Peyer's patch (tissue), 4 donors: ENCODE data around the gene CDC27. TPM values are rescaled to one million over a fixed set of nuclear protein-coding genes. Genes with fewer than 3 reads are reported as not detected.
"Not testable (repeated sequence)": the region's sequence is repeated elsewhere in the genome, so short reads cannot be mapped to it uniquely, and the experiment has no call there.

Experiments
- DNase-seq, 3 donors: peaks; one replicate each; pipeline ENCODE4 v3.0.0-alpha.2; 2017 to 2019
- H3K27ac ChIP-seq, 4 donors: fragments of 200-600 bp; sonication (generic); one replicate each; pipeline ENCODE4 v1.5.1; 2016 to 2019
- H3K27me3 ChIP-seq, 2 donors: fragments of 200-600 bp; sonication (generic); one replicate each; pipeline ENCODE4 v1.5.1; 2019
- H3K36me3 ChIP-seq, 3 donors: fragments of 200-600 bp; sonication (generic); one replicate each; pipeline ENCODE4 v1.5.1; 2016 to 2019
- H3K4me1 ChIP-seq, 4 donors: fragments of 200-600 bp; sonication (generic); one replicate each; pipeline ENCODE4 v1.5.1; 2016 to 2019
- H3K4me3 ChIP-seq, 4 donors: fragments of 200-600 bp; sonication (generic); 1 replicate in 3 of 4; 2 replicates in 1 of 4; pipeline ENCODE4 v1.5.1; 2016 to 2019; ENCODE audit warnings: mild to moderate bottlenecking in 1 of 4
- H3K9me3 ChIP-seq, 4 donors: fragments of 200-600 bp; sonication (generic); one replicate each; pipeline ENCODE4 v1.5.1; 2016 to 2019; ENCODE audit warnings: mild to moderate bottlenecking in 1 of 4
- CTCF ChIP-seq, 6 experiments: fragments of 450-650 bp in 4 of 6; fragments of 200-600 bp in 2 of 6; sonication (generic) in 1 of 6; IDR thresholded peaks; one replicate each; pipeline ENCODE4 v1.5.1; 2017 to 2019; ENCODE audit warnings: antibody characterized with exemption in 6 of 6, mild to moderate bottlenecking in 3 of 6, moderate library complexity in 1 of 6
- POLR2A ChIP-seq, 2 donors: fragments of 450-650 bp; IDR thresholded peaks; one replicate each; pipeline ENCODE4 v1.5.1; 2017; ENCODE audit warnings: antibody characterized with exemption in 2 of 2, mild to moderate bottlenecking in 2 of 2, moderate library complexity in 2 of 2
- total RNA-seq, 4 donors: library from RNA; depleted of rRNA; stranded (reverse); fragments of >200 nt; gene quantifications; one replicate each; pipeline ENCODE4 v1.1.0, GENCODE V29; 2016

The CDC27 gene
- total RNA-seq, 4 donors from 2014 or later, result 29.9 to 72.6 (median 47.4) TPM

GRCh38 chr17:47131761-47132160, 57.3 kb downstream of the CDC27 start:
- peaks cover 0 to 68% (median 0%) of the 10 kb centered on the region in 3 donors for H3K36me3 ChIP-seq
- TF ChIP-seq POLR2A (IDR thresholded peaks at IDR 0.05), result no peak
- no peak for TF ChIP-seq CTCF (IDR thresholded peaks at IDR 0.05)

GRCh38 chr17:47126835-47127234, 62.3 kb downstream of the CDC27 start:
- not testable (repeated sequence) for H3K4me3 ChIP-seq, H3K4me1 ChIP-seq, H3K9me3 ChIP-seq, DNase-seq, H3K27me3 ChIP-seq, H3K27ac ChIP-seq
- peaks cover 0 to 62% (median 0%) of the 10 kb centered on the region in 3 donors for H3K36me3 ChIP-seq

More at GRCh38 chr17:47131761-47132160, 57.3 kb downstream of the CDC27 start:
- no peak for DNase-seq
- H3K27ac ChIP-seq, result no peak overlapping the region
- H3K4me3 ChIP-seq, result no peak overlapping the region
- no peaks in the 10 kb centered on the region for H3K27me3 ChIP-seq
- H3K9me3 ChIP-seq, result no peaks in the 10 kb centered on the region
- H3K4me1 ChIP-seq, result no peaks in the 10 kb centered on the region

- DNase-seq, H3K9me3 ChIP-seq, H3K4me1 ChIP-seq, H3K27ac ChIP-seq, H3K4me3 ChIP-seq, H3K27me3 ChIP-seq: not testable (repeated sequence)
- peaks cover 0 to 56% (median 0%) of the 10 kb centered on the region in 3 donors for H3K36me3 ChIP-seq
Measured at GRCh38 chr17:47123262-47123661, 65.8 kb downstream of the CDC27 start.

- no peak for DNase-seq
- H3K36me3 ChIP-seq, result peaks cover 0 to 41% (median 0%) of the 10 kb centered on the region in 3 donors
Measured at GRCh38 chr17:47120521-47121095, 68.5 kb downstream of the CDC27 start.

GRCh38 chr17:47119746-47120520, 69.2 kb downstream of the CDC27 start:
- no peaks in the 10 kb centered on the region for H3K4me1 ChIP-seq
- H3K27ac ChIP-seq, result no peak overlapping the region
- TF ChIP-seq POLR2A (IDR thresholded peaks at IDR 0.05) (no peak), CTCF (IDR thresholded peaks at IDR 0.05) (no peak)

More at GRCh38 chr17:47120521-47121095, 68.5 kb downstream of the CDC27 start:
- no peaks in the 10 kb centered on the region for H3K27me3 ChIP-seq
- H3K27ac ChIP-seq, result no peak overlapping the region
- H3K9me3 ChIP-seq, result no peaks in the 10 kb centered on the region
- H3K4me3 ChIP-seq, result no peak overlapping the region
- H3K4me1 ChIP-seq, result no peaks in the 10 kb centered on the region
- TF ChIP-seq POLR2A (IDR thresholded peaks at IDR 0.05) (no peak), CTCF (IDR thresholded peaks at IDR 0.05) (no peak)

GRCh38 chr17:47117386-47117785, 71.7 kb downstream of the CDC27 start:
- no peaks in the 10 kb centered on the region for H3K27me3 ChIP-seq
- TF ChIP-seq POLR2A (IDR thresholded peaks at IDR 0.05), result no peak
- TF ChIP-seq CTCF (IDR thresholded peaks at IDR 0.05), result no peak
- peaks cover 0 to 32% (median 0%) of the 10 kb centered on the region in 3 donors for H3K36me3 ChIP-seq
- no peaks in the 10 kb centered on the region for H3K9me3 ChIP-seq
- no peak for DNase-seq
- H3K4me1 ChIP-seq, result no peaks in the 10 kb centered on the region
- no peak overlapping the region for H3K4me3 ChIP-seq
- no peak overlapping the region for H3K27ac ChIP-seq

More at GRCh38 chr17:47119746-47120520, 69.2 kb downstream of the CDC27 start:
- Histone ChIP-seq H3K27me3 (no peaks in the 10 kb centered on the region), H3K9me3 (no peaks in the 10 kb centered on the region), H3K4me3 (no peak overlapping the region), H3K36me3 (peaks cover 0 to 37% (median 0%) of the 10 kb centered on the region in 3 donors)
- DNase-seq, result no peak
